NCI-H2171 treated with DMSO at 0.1 percent for 48 hours (cell line): ENCODE data around the gene GPRIN3.

Experiments
- DNase-seq: peaks from one replicate; lab custom pipeline; 2025; lab: John Stamatoyannopoulos, UW

The GPRIN3 gene

GRCh38 chr4:89307446-89308160, at the start of gene GPRIN3:
Gene GPRIN3 (minus strand): TSS chr4:89307800. CDS start chr4:89250110, 57,690 bp downstream.
- peak; percentile 54 for DNase-seq

- DNase-seq = no peak
These were observed 49.7 kb upstream of the GPRIN3 start for GRCh38 chr4:89357340-89357739.

GRCh38 chr4:89356086-89356485, 48.5 kb upstream of the GPRIN3 start:
- DNase-seq = peak; percentile 54

- no peak for DNase-seq
These were observed 45.9 kb upstream of the GPRIN3 start for GRCh38 chr4:89353514-89353913.

- no peak for DNase-seq
These were observed 44.9 kb upstream of the GPRIN3 start for GRCh38 chr4:89352541-89352940.

- no peak for DNase-seq
These were observed 43.6 kb upstream of the GPRIN3 start for GRCh38 chr4:89351201-89351600.

GRCh38 chr4:89347363-89348025, 39.9 kb upstream of the GPRIN3 start:
- no peak for DNase-seq

GRCh38 chr4:89344571-89344970, 37.0 kb upstream of the GPRIN3 start:
- no peak for DNase-seq

GRCh38 chr4:89338206-89338605, 30.6 kb upstream of the GPRIN3 start:
- DNase-seq = no peak

- DNase-seq = no peak
These were observed 30.1 kb upstream of the GPRIN3 start for GRCh38 chr4:89337681-89338080.

- DNase-seq = no peak
These were observed 29.3 kb upstream of the GPRIN3 start for GRCh38 chr4:89336818-89337420.

- DNase-seq = no peak
These were observed 27.2 kb upstream of the GPRIN3 start for GRCh38 chr4:89334830-89335229.

GRCh38 chr4:89334311-89334710, 26.7 kb upstream of the GPRIN3 start:
- DNase-seq = no peak

- no peak for DNase-seq
These were observed 24.3 kb upstream of the GPRIN3 start for GRCh38 chr4:89331686-89332544.

GRCh38 chr4:89331197-89331596, 23.6 kb upstream of the GPRIN3 start:
- DNase-seq = no peak

GRCh38 chr4:89329280-89329679, 21.7 kb upstream of the GPRIN3 start:
- no peak for DNase-seq

GRCh38 chr4:89324671-89325070, 17.1 kb upstream of the GPRIN3 start:
- no peak for DNase-seq

GRCh38 chr4:89322671-89323070, 15.1 kb upstream of the GPRIN3 start:
- no peak for DNase-seq

- no peak for DNase-seq
These were observed 12.2 kb upstream of the GPRIN3 start for GRCh38 chr4:89319756-89320155.

GRCh38 chr4:89316931-89317366, 9.3 kb upstream of the GPRIN3 start:
- no peak for DNase-seq

GRCh38 chr4:89316211-89316610, 8.6 kb upstream of the GPRIN3 start:
- no peak for DNase-seq

- no peak for DNase-seq
These were observed 6.7 kb upstream of the GPRIN3 start for GRCh38 chr4:89314291-89314690.
